SW480 (cell line): Measurements from ENCODE around the gene JAG1.
"Not testable (repeated sequence)": the region's sequence is repeated elsewhere in the genome, so short reads cannot be mapped to it uniquely, and the experiment has no call there.

Source experiments
- DNase-seq: peaks from one replicate; pipeline ENCODE4 v3.0.0-alpha.2; 2016; ENCODE audit warnings: low spot score

The JAG1 gene

DNA sequence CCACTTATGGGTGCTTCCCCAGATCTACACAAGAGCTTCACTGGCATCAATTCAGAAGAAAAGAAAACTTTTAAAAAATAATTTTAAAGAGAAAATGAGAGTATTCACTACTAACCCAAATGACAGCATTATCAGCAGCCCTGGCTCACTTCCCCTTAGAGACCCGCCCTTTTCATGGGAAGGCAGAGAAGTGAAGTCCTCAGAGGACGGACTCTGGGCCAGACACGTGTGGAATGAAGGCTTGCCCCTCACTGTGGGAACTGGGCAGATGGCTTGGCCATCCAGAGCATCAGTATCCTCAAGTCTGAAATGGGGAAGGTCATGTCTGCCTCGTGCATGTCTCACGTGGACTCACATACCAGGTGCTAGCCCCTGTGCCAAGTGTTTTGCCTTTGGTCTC, 63.5 kb downstream of the JAG1 start:
- no peak for DNase-seq

DNA sequence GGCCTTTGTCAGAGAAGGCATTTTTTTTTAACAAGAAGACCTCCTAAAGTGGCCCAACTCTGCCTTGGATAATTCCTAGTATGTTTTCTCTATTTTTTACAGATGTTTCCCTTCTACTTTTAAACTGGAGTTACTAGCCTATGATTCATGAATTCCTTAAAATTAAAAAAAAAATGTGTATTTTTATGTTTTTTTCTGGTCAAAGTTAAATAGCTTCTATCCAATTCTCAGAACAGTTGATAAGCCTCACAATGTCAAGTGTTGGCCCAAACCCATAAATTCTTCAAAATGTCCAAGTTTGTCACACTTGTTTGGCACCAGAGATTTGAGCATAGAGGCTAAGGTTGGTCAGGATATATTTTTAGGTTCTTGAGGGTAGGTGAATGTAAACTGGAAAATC, 64.0 kb downstream of the JAG1 start:
- no peak for DNase-seq

DNA sequence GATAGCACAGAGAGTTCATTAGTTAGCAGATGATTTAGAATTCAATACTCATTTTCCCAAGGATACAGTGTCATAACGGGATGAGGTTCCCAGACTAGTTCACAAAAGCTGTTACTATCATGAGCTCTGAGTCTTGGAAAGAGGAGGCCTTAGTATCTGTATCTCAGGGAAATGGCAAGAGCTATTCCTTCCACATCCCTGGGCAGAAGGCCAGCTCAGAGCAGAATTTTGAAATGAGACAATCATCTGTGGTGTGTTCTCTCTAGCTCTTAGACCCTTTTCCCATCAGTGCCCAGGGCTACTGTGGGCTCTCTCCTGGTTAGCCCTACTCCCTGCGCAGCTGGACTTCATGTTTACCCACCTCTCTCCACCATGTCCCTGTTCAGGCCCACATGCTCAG, 64.5 kb downstream of the JAG1 start:
- no peak for DNase-seq

DNA sequence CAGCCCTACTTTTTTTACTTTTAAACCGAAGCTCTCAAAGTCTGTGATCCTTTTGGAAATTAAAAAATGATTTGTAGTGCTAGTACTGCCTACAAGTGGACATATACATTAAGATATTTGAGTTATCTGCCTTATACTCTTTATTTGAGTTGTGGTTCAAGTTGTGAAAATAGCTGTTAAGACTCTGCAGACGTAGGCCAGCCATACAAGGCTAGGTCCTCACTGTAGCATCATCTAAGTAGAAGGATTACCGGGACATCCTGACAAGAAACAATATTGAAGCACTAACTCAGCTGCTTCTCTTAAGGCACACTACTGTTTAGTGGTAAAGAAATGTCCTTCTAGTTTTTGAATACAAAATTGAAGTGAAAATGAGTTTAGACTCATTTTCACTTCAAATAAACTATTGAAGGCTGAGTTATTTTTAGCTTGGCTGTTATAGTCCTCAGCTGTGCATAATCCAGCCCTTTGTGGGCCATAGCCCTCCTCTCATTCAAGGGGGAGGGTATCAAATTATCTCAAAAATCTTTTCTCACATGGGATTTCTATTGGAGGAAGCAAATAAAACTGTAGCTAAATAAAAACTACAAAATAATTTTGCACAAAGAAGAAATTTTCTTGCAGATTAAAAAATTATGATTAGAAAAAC, 68.1 kb downstream of the JAG1 start:
- no peak for DNase-seq

DNA sequence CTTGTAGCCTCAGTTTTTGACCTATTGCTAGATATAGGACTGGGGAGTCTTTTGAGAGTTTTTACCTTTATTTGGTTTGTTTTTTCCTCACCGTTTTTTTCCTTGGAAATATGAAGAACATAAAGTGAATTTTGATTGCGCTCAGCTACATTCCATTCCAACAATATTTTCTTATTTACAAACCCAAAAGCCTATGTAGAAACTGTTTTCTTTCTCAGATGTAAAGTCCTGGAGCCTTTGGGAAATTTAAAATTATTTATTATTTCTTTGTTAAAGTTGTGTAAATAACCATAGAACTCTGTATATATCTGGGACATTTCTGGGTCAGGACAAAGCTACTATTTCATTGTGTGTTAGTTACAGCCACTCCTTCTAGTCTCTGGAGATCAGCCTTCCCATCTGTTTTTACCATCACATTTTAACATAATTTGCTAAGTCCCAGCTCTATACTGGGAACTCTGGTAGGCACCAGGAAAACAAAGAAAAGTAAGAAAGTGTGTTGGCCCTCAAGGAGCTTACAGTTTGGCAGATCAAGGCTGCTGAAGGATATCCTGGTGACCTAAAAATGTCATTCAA, 68.8 kb downstream of the JAG1 start:
- no peak for DNase-seq

DNA sequence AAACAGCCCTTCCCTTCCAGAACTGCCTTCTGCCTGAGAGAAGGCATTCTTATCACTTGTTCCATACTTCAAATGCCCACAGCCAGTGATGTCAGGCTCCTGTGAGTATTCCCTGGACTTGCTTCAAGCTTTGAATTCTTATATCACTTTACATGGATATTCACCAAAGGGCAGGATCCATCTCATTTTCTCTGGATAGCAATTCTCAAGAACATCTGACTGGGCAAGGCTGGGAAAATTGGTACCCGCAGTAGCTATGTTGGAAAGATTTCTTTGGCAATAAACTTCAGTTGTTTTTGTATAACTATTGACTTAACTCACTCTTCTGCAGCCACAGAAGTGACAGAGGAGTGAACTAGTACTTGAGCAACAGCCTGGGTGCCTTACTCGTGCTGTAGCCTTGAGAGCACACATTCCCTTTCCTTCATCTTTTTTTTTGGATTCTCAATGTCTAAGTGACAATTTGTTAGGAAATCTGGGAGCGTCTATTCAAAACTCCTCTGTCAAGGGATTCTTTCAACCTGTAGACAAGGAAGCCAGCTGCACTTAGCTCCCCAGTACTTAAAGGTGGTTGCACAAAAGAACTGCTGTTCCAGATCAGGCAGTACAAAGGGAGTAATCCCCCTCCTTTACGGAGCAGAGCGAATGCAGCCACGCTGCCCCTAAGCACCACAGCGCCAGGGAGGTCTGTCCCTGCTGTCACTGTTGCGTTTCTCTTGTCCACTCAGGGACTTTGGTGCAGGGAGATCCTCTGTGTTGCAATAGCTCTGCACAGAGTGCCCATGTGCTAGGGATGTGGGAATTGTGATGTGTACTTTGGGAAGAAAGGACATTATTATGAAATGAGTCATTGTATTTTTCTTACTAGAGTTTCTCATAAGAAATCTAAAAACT, 69.6 kb downstream of the JAG1 start:
- DNase-seq, result peak; percentile 25

DNA sequence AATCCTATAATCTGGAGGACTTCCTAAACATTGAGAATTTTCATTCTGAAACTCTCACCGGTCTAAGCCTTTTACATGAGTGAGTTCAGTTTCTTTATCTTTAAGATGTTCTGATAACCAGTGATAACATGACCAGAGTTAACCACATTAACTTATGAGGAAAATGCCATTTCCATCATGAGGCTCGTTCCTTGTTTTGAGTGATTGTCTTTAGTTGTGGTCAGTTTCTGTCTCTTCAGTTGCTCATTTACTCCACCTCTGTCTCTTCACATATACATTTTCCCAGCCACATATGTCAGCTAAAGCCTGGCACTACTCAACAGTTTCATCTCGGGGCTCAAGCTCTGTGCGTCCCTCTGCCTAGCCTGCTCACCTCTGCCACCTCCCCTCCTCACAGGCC, 70.4 kb downstream of the JAG1 start:
- DNase-seq, result no peak

DNA sequence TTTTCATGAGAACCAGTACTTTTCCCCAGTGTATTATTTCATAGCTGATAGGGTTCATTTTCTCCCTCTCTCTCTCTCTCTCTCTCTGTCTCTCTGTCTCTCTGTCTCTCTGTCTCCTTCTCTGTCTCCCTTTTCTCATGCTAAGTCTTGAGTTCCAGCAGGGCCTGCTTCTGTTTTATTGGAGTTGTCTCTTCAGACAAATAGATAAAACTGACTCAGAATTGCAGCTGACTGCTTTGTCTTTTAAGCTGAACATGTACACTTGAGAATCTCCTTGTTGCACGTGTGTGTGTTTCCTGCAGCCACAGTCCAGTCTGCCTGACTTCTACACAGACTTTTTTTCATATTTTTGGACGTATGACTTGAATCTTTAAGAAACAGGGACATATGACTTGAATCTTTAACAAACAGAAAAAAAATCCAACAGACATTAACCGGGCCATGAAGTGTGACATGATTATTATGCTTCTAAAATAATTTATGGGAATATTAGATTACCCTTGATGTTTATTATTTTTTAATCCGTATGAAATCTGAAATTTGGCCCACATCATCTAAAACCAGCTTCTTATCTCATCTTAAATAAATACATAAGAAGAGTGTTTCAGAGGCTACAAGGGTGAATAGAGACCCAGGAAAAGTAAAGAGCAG, 71.5 kb downstream of the JAG1 start:
- DNase-seq, result no peak

DNA sequence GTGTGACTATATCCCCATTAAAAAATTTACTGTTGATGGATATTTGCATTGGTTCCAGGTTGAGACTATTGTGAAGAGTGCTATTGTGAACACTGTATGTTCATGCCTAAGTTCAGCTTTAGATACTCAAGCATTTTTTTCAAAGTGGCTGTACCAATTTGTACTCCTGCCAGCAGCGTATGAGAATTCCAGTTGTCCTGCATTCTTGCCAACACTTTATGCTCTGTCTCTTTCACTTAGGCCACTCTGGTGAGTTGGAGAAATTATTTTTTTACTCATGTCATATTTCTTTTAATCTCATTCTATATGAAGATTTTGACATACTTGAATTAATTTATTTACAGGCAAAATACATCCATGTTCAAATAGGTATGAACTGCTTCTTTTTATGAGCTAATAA, 76.2 kb downstream of the JAG1 start:
- DNase-seq, result no peak

DNA sequence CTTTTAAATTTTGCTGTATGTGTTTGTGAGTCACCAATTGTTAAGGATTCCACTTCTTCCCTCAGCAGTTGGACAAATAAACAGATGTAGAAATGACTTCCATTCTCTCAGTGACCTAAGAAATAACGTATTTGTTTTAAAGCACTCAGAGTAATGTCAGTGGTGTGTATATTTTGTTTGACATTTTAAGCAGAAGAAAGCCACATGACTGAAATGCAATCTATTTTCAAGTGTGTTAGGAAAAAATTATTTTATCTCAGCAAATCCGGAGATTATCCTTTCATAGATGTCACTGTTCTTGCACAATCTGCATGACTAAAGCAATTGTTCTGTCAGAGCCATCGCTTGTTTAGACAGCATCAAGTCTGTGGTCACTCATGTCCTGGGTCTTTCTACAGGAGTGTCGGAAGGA, 77.1 kb downstream of the JAG1 start:
- DNase-seq, result no peak

DNA sequence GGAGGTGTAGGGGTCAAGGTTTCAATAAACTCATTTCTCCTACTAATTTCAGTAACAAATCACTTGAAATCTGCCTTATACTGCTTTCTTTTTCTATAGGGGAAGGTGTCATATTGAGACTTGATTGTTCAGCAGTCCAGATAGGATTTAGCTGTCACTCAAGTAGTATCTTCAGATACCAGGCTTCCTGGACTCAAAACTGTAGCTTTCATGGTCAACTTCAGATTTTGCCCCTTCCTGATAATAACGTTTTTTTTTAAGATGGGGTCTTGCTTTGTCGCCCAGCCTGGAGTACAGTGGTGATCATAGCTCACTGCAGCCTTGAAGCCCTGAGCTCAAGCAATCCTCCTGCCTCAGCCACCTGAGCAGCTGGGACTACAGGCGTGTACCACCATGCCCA, 77.8 kb downstream of the JAG1 start:
- DNase-seq, result no peak

DNA sequence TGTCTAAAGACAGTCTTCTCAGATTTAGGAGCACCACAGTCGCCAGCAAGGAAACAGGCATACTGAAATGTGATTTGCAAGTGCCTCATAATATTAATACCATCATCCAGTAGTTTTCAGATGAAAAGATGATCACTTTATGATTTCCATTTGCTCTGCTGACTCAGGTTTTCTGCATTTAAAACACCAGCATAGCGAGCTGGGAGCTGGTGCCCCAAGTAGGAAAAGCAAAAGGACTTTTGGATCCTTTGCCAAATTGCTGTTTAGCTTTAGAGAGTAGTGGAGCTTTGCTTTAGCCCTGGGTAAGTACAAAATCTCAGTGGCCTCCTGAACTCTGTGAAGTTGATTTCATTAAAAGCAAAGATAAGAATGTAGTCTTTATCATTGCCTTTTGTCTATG, 78.5 kb downstream of the JAG1 start:
- DNase-seq, result no peak

DNA sequence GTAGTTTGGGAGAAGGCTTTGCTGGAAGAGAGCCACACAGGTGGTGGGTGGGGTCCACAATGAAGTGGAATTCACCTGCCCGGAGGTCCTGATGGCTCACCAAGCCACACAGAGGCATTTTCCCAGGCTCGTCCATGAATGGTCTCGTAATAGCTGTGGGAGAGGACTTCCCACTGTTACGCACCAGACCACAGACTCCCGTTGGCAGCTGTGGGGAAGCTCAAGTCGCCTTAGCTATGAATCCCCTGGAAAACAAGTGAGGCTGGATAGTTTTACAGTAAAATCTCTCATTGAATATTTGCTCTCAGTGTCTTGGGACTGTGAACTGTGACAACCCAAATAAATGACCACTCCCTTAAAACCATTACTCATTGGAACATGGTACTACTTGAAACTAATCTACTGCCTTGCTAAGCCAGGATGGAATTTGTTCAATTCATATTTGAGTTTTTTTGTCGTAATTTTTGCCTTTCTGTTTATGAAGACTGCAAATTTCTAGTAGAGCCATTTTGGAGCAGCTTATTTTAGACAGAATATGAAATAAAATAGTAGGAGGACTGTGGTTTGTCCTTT, 79.4 kb downstream of the JAG1 start:
- peak; percentile 52 for DNase-seq

DNA sequence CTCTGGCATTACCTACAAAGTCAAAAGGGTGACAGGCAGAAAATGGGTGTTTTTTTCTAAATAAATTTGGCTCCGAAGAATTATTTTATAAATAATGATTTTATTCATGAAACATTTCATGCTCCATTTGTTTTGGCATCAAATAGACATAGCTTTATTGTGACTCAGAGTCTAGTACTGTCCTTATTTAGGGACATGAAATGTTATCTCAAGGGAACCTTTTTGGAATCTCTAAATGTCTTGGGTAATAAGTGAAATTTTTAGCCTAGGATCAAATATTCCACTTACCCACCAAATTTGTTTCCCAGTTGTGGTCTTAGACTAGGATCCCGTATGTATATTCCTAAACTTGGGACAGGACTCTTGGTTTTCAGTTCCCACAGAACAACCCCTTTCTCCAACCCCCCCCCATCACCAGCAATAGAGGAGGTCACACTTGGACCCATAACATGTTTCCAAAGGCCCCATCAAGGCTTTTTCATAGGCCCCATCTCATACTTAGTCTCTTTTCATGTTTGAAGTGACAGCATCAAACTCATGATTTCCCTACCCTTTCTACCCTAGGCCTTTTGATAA, 81.8 kb downstream of the JAG1 start:
- DNase-seq, result no peak

DNA sequence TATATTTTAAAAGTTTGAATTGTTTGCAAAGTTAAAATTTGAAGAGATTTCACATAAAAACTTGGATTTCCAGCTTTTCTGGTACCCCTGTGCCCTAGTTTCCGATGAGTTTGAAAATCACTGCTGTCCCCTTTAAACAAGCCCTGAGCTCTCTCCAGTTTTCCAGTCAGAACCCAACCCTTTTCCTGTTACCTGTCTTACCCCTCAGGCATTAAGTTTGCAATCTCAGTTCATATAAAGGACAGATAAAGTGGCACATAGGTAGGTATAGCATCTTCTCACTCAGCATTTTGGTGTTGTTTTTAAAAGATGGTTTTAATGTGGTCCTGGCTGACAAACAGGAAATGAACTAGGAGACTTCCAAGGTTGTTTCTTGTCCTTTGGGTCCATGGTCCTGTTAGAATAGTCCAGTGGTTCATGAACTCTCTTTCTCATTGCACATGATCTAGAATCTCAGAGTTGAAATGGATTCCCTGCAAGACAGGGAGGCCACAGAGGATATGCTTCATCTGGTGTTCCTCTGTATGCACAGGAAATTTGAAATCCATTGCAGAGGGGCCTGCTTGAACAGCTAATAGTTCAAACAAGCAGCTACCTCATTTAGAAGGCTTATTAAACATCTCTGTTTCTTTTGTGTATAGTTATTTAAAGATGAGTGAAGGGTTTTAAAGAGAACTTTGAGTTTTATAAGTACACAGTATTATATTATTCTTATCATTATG, 82.7 kb downstream of the JAG1 start:
- DNase-seq, result no peak

DNA sequence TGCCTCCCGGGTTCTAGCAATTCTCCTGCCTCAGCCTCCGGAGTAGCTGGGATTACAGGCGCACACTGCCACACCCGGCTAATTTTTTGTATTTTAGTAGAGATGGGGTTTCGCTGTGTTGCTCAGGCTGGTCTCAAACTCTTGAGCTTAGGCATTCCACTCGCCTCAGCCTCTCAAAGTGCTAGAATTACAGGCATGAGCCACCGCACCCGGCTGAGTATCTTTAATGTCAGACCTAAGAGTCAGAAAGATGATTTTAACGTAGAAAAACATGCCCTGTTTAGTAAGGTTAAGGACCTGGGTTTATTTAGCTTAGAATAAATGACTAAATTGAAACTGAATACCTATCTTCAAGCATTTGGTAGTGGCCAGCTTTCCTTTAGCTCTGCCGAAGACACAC, 83.4 kb downstream of the JAG1 start:
- not testable (repeated sequence) for DNase-seq
